ENCODE data around the gene PTX4.

The PTX4 gene

GRCh38 chr16:1523581-1524245, 35.0 kb upstream of the PTX4 start:
- DNase-seq = no peak

DNA sequence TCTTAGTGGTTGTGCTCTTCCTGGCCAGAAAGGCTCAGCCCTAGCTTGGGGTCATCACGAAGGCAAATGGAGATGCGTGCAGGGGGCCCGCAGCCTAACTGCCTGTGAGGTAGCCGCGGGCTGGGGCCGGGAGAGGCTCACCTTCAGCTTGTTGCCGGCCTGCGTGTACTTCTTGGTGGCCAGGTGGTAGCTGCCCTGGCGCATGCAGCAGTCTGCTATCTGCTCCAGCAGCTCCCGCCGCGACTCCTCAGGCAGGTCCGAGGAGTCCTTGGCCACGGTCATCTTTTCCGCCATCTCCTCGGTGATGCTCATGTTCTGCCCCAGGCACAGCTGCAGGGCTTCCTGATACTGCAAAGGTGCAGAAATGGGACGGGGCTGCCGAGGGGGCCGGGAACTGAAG, 31.7 kb upstream of the PTX4 start:
- no peak for DNase-seq

- DNase-seq = no peak
These were observed 31.1 kb upstream of the PTX4 start for GRCh38 chr16:1519831-1520230.

- no peak for DNase-seq
These were observed 29.9 kb upstream of the PTX4 start for GRCh38 chr16:1518626-1519135.

DNA sequence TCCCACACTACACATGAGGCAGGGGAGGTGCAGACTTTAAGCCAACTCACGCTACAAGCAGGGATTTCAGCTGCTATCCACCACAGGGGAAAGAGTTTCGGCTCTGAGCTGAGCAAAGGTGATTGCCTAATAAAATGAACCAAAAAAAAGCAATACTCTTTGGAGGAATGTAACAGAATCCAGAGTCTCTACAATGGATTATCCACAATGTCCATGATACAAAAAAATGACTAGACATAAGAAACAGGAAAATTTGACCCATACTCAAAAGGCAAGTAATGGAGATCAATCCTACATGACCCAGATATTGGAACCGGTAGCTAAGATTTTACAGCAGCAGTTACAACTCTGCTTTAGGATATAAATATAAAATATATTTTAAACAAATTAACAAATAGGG, 25.8 kb upstream of the PTX4 start:
- DNase-seq = no peak

GRCh38 chr16:1512774-1513173, 24.0 kb upstream of the PTX4 start:
- DNase-seq = no peak

DNA sequence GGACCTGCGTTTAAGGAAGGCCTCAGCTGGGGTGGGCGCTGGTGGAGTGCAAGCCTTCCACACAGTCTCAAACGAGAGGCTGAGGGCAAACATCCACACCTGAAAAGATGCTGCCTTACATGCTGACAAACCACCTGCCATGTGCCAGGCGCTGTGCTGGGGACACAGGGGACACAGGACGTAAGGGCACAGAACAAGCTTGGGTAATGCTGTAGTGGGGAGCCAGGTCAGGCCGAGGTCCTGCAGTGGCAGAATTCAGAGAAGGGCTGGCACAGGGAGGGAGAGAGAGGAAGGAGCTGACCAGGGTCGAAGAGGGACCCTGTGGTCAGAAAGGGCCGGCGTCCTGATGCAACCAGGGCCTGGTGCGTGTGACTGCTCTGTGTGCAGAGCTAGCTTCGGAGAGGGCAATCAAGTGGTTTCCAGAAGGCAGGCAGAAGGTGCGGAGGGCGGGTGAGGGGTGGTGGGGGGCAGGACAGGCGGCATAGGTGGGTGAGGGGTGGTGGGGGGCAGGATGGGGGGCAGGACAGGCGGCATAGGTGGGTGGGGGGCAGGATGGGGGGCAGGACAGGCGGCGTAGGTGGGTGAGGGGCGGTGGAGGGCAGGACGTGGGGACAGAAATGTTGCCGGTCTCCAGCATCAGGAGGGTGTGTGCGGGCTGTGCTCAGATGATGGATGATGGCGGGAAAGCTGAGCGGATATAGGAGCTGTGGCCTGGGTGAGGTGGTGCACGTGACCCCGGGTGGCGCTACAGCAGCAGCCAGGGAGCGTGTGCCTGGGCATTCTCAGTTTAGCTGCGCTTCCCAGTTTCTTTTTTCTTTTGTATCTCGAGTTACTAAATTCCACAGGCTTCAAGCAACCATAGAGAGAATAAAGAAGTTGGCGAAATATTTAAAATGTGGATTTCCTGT, 23.2 kb upstream of the PTX4 start:
- DNase-seq = peak; percentile 6

GRCh38 chr16:1510941-1511351, 22.2 kb upstream of the PTX4 start:
- no peak for DNase-seq

GRCh38 chr16:1510272-1510671, 21.5 kb upstream of the PTX4 start:
- DNase-seq = no peak

DNA sequence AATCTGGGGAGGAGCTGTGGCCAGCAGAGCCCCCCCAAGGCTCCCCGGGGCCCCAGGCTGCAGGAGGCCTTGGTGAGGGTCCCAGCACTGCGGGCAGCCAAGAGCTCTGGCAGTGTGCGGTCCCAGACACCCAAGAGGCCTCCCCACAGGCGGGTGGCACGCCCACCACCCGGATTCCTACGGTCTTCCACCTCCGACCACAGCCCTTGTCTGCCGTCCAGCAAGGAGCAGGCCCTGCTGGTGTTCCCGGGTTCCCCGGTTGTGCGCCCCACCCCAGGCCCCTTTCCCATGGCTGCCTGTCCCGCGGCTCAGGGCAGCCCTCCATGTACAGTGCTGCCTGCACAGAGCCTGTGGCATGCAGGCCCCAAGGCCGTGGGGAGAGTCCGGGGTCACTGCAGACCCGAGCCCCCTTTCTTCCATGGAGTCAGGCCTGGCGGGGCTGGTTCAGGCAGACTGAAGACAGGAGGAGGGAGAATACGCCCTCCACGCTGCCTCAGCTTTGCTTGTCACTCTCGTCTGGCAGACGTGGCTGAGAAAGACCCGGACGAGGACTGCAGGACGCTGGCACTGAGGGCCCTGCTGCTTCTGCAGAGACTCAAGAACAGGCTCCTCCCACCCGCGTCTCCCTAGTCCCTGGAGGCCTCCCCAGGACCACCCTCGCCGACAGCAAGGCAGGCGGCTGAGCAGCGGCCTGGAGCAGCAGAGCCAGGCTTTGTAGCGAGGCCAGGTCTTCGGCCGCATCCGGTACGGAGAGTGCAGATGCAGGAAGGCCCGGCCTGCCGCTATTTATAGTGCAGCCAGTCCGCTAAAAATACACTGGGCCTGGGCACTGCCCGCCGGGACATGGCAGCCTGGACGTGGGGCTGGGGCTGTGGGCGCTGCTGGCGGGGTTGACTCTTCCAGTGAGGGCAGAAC, 20.8 kb upstream of the PTX4 start:
- no peak for DNase-seq

- DNase-seq = no peak
These were observed 19.9 kb upstream of the PTX4 start for GRCh38 chr16:1508494-1509187.

DNA sequence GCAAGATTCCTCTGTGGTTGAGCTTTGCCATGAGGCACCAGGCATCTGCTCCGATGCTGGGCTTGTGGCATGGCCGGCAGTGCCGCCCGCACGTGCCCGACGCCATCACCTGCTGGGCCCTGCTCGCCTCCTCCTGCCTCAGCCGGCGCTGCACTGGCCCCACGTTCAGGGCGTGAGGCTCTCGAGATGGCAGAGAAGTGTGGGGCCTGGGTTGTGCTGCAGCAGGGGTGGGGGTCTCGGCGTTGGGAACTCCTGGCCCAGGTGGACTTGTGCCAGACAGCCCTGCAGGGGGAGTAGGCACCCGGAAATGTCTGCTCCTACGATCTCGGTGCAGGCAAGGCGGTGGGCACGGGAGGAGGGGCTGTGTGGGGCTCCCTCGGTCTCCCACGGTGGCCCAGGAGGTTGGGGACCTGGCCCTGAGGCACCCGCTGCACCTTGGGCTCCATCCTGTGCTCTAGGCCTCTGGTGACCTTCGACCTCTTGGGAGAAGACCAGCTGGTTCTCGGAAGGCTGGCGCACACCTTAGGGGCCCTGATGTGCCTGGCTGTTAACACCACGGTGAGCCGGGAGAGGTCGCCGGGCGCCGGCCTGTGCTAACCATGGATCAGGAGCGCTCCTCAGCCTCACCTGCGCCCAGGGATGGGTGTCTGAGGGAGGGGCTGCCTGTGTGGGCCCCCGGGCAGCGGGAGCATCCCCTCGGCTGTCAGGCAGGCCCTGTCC, 17.9 kb upstream of the PTX4 start:
- no peak for DNase-seq

- no peak for DNase-seq
These were observed 17.2 kb upstream of the PTX4 start for GRCh38 chr16:1505912-1506311.

GRCh38 chr16:1505073-1505844, 16.5 kb upstream of the PTX4 start:
- no peak for DNase-seq

DNA sequence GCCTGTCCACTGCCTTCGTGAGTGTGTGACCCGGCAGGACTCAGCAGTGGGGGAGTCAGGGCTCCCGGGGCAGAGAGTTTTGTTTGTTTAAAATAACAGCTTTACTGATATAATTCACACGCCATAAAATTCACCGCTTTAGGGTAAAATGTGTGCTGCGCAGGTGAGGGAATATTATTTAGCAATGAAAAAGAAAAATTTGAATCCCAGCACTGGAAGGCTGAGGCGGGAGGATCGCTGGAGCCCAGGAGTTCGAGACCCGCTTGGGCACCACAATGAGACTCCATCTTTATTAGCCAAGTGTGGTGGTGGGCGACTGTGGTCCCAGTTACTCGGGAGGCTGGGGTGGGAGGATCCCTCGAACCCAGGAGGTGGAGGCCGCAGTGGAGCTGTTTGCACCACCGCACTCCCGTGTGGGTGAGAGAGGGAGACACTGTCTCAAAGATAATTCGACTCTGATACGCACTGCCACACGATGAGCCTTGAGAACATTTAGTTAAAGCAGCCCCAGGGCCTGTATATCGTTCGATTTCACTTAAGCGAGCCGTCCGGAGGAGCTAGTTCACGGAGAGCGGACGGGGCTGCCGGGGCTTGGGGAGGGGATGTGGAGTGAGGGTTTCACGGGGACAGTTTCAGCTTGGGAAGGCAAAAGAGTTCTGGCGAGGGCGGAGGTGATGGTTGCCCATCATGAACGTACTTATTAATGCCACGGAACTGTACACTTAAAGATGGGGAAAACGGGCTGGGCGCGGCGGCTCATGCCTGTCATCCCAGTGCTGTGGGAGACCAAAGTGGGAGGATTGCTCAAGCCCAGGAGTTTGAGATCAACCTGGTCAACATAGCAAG, 14.6 kb upstream of the PTX4 start:
- no peak for DNase-seq

GRCh38 chr16:1502092-1503004, 13.6 kb upstream of the PTX4 start:
- DNase-seq = no peak

DNA sequence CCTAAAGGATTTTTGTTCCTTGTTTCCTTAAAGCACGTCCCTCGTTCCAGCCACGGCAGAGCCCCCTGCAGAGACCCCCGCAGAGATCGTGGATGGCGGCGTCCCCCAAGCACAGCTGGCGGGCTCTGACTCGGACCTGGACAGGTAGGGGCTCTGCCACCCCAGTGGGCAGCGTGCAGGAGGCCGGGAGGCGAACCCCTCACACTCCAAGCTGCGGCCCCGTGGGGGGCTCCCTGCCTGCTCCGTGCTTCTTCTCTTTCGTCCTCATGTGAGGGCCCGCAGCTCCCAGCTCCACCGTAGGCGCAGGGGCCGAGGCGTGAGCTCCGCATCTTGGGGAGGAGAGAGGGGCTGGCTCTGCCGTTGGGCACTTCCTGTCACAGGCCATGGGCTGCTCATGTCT, 12.9 kb upstream of the PTX4 start:
- DNase-seq = no peak

DNA sequence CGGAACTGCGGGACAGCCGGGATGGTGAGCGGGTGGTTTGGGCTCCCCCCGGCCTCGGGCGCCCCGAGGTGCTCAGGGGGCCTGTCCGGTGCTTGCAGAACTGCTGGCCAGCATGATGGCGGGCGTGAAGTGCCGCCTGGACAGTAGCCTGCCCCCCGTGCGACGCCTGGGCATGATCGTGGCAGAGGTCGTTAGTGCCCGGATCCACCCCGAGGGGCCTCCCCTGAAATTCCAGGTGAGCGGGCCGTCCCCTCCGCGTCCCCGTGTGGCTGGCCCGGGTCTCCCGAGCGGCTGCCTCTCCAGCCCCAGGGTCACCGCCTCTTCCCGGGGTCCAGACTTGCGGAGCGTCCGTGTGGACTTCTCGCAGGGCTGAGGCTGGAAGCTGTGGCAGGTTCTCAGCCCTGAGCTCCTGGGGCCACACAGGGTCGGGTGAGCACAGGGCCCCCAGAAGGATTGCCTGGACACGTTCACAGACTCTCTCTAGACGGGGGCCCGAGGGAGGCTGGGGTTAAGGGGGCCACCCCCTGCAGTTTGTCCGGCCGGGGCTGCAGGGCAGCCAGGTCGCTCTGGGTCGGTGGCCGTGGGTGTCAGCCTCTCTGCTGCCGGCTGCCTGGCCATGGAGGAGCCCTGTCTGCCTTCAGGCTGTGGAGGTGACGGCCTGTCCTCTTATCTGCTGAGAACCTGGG, 11.9 kb upstream of the PTX4 start:
- DNase-seq = no peak

Data from MV-4-11 (cell line).